ENCODE measurements around the gene CSNK1D. TPM values are rescaled to one million over a fixed set of nuclear protein-coding genes. Genes with fewer than 3 reads are reported as not detected.

Gene CSNK1D
- total RNA-seq, 2 experiments from 2014 or later: 277 to 286 TPM

DNA sequence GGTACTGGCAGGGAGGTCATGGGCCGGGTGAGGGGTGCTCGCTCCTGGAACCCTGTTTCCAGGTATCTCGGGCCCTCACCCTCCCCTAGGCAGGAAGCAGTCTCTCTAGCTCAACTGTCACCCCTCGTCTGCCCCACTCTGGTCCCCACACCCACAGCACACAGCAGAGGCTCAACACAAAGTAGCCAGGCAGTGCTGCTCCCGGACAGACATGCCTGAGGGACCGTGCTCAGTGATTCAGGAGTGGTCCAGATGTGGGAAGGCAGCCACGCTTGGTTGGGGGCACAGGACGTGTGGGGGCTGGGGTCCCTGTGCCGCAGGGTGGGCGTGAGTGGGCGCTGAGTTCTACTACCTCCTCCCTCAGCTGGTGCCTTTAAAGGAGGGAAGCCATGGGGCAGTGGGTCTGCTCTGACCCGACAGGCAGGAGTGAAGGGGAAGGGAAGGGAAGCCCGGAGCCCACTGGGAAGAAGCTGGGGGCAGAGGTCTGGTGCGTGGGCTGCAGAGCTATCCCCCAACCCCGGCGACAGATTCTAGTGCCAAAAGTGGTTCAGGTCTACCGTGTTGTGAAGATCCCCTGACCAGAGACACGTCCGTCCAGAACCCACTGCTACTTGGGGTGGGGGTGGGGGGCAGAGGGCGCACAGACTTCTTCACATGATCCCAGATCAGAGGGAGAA is 32.9 kb downstream of the CSNK1D start:
- Histone ChIP-seq H3K36me3 (ENCODE audit: insufficient read depth, low read length) (peaks cover 44% of the 10 kb centered on the region), H3K4me3 (ENCODE audit: low read length) (no peak overlapping the region), H3K27me3 (ENCODE audit: control insufficient read depth in 1 of 2, insufficient read depth in 2 of 2, low read length in 2 of 2) (no peaks in the 10 kb centered on the region), H3K4me1 (ENCODE audit: insufficient read depth, low read length) (peaks cover 81% of the 10 kb centered on the region), H3K27ac (ENCODE audit: low read depth in 1 of 2, low read length in 2 of 2) (peak overlapping the region; percentile 16 to 45), H3K9me3 (ENCODE audit: control insufficient read depth in 1 of 2, insufficient read depth in 1 of 2, low read length in 2 of 2) (peaks cover 0 to 4% of the 10 kb centered on the region in 2 experiments)
- CTCF ChIA-PET: interaction anchor here (0.9 to 1.2 kb wide), 2 partner anchors 35 to 210 kb away, joined by 3 to 4 read pairs; no protein-coding TSS in a partner anchor
- DNase-seq (peak in 3 of 14 experiments; percentile 6 to 35 (median 35)), ATAC-seq (ENCODE audit: poor library complexity) (no peak)
- TF ChIP-seq, protein P1, sequence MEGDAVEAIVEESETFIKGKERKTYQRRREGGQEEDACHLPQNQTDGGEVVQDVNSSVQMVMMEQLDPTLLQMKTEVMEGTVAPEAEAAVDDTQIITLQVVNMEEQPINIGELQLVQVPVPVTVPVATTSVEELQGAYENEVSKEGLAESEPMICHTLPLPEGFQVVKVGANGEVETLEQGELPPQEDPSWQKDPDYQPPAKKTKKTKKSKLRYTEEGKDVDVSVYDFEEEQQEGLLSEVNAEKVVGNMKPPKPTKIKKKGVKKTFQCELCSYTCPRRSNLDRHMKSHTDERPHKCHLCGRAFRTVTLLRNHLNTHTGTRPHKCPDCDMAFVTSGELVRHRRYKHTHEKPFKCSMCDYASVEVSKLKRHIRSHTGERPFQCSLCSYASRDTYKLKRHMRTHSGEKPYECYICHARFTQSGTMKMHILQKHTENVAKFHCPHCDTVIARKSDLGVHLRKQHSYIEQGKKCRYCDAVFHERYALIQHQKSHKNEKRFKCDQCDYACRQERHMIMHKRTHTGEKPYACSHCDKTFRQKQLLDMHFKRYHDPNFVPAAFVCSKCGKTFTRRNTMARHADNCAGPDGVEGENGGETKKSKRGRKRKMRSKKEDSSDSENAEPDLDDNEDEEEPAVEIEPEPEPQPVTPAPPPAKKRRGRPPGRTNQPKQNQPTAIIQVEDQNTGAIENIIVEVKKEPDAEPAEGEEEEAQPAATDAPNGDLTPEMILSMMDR (IDR thresholded peaks at IDR 0.05): no peak
- Mint-ChIP-seq H3K9me3 (no peaks in the 10 kb centered on the region), H3K4me1 (ENCODE audit: low read depth) (peaks cover 57% of the 10 kb centered on the region), H3K4me3 (no peak overlapping the region), H3K36me3 (ENCODE audit: low read depth) (peaks cover 48% of the 10 kb centered on the region), H3K27ac (peak overlapping the region; percentile 95), H3K27me3 (no peaks in the 10 kb centered on the region)
- POLR2A ChIA-PET: interaction anchor here (0.8 to 3.0 kb wide), 9 partner anchors 12 to 142 kb away, joined by 3 to 16 read pairs (median 5); partner anchors contain the start of genes CSNK1D, FASN and SLC16A3
- intact Hi-C loops (cut with DNase I, micrococcal nuclease): loop anchor here in 1 of 2 experiments (5.0 kb wide), 1 partner anchor 172 kb away; no protein-coding TSS in a partner anchor

GRCh38 chr17:82239926-82240505 is 33.5 kb downstream of the CSNK1D start:
- H3K9me3 Mint-ChIP-seq: no peaks in the 10 kb centered on the region
- Histone ChIP-seq H3K27ac (ENCODE audit: low read depth in 1 of 2, low read length in 2 of 2) (peak overlapping the region; percentile 45 to 50), H3K36me3 (ENCODE audit: insufficient read depth, low read length) (peaks cover 38% of the 10 kb centered on the region), H3K4me3 (ENCODE audit: low read length) (no peak overlapping the region), H3K9me3 (ENCODE audit: control insufficient read depth in 1 of 2, insufficient read depth in 1 of 2, low read length in 2 of 2) (peaks cover 0 to 4% of the 10 kb centered on the region in 2 experiments), H3K27me3 (ENCODE audit: control insufficient read depth in 1 of 2, insufficient read depth in 2 of 2, low read length in 2 of 2) (no peaks in the 10 kb centered on the region), H3K4me1 (ENCODE audit: insufficient read depth, low read length) (peaks cover 81% of the 10 kb centered on the region)
- no peak for ATAC-seq (ENCODE audit: poor library complexity)
- H3K36me3 Mint-ChIP-seq (ENCODE audit: low read depth): peaks cover 42% of the 10 kb centered on the region
- H3K4me1 Mint-ChIP-seq (ENCODE audit: low read depth): peaks cover 57% of the 10 kb centered on the region
- DNase-seq: peak in 2 of 14 experiments; percentile 8 to 39
- TF ChIP-seq, protein P1 (IDR thresholded peaks at IDR 0.05): no peak
- H3K27ac Mint-ChIP-seq: peak overlapping the region; percentile 95
- no peaks in the 10 kb centered on the region for H3K27me3 Mint-ChIP-seq
- ChIA-PET CTCF (interaction anchor here (0.6 to 1.2 kb wide), 3 partner anchors 34 to 210 kb away, joined by 3 to 4 read pairs (median 3); no protein-coding TSS in a partner anchor), POLR2A (interaction anchor here (0.8 to 2.5 kb wide), 5 partner anchors 11 to 58 kb away, joined by 3 to 9 read pairs (median 4); partner anchors contain the start of gene SLC16A3)
- no peak overlapping the region for H3K4me3 Mint-ChIP-seq
- intact Hi-C loops (cut with DNase I, micrococcal nuclease): loop anchor here (5.0 to 10.0 kb wide), 6 partner anchors 32 to 205 kb away; partner anchors contain the start of genes CSNK1D (in 1 of the 2), DCXR (in 1 of the 2) and RAC3 (in 1 of the 2)

- Mint-ChIP-seq H3K36me3 (ENCODE audit: low read depth) (peaks cover 36% of the 10 kb centered on the region), H3K27me3 (no peaks in the 10 kb centered on the region), H3K4me3 (no peak overlapping the region), H3K27ac (peak overlapping the region; percentile 95), H3K4me1 (ENCODE audit: low read depth) (peaks cover 54% of the 10 kb centered on the region), H3K9me3 (no peaks in the 10 kb centered on the region)
- peak overlapping the region in 1 of 2 donors; percentile 50 for H3K27ac ChIP-seq (ENCODE audit: low read depth in 1 of 2, low read length in 2 of 2)
- ChIA-PET POLR2A (interaction anchor here (1.3 to 2.5 kb wide), 4 partner anchors 22 to 58 kb away, joined by 3 to 9 read pairs (median 4); no protein-coding TSS in a partner anchor), CTCF (interaction anchor here (0.6 kb wide), 1 partner anchor 81 kb away, joined by 3 read pairs; no protein-coding TSS in a partner anchor)
- H3K4me1 ChIP-seq (ENCODE audit: insufficient read depth, low read length): peaks cover 81% of the 10 kb centered on the region
- TF ChIP-seq, protein P1 (IDR thresholded peaks at IDR 0.05): no peak
- ATAC-seq (ENCODE audit: poor library complexity) (no peak), DNase-seq (peak in 1 of 14 experiments; percentile 5)
- intact Hi-C loops (cut with DNase I, micrococcal nuclease): loop anchor here (5.0 to 10.0 kb wide), 5 partner anchors 33 to 205 kb away; partner anchors contain the start of genes CSNK1D (in 1 of the 2), DCXR (in 1 of the 2) and RAC3 (in 1 of the 2)
- H3K27me3 ChIP-seq (ENCODE audit: control insufficient read depth in 1 of 2, insufficient read depth in 2 of 2, low read length in 2 of 2): no peaks in the 10 kb centered on the region
- H3K36me3 ChIP-seq (ENCODE audit: insufficient read depth, low read length): peaks cover 32% of the 10 kb centered on the region
- peaks cover 0 to 4% of the 10 kb centered on the region in 2 experiments for H3K9me3 ChIP-seq (ENCODE audit: control insufficient read depth in 1 of 2, insufficient read depth in 1 of 2, low read length in 2 of 2)
- no peak overlapping the region for H3K4me3 ChIP-seq (ENCODE audit: low read length)
Observed at GRCh38 chr17:82239401-82239925, 34.0 kb downstream of the CSNK1D start.
